Stimulated activated naive CD8-positive, alpha-beta T cell treated with anti-CD3 and anti-CD28 coated beads, Interleukin-15, Interleukin-2, amounts not matched to agents 100 U/mL and 50 U/mL, for 24 hours (primary cell): ENCODE measurements around the gene SEC14L6.
"Not testable (repeated sequence)": the region's sequence is repeated elsewhere in the genome, so short reads cannot be mapped to it uniquely, and the experiment has no call there.

Experiments used
- ATAC-seq: fragments of 150-1000 bp; cut with Tn5 transposase; one replicate; pipeline ENCODE4 v1.10.0; 2021
- DNase-seq: peaks from one replicate; pipeline ENCODE4 v3.0.0; 2021

Gene SEC14L6

DNA sequence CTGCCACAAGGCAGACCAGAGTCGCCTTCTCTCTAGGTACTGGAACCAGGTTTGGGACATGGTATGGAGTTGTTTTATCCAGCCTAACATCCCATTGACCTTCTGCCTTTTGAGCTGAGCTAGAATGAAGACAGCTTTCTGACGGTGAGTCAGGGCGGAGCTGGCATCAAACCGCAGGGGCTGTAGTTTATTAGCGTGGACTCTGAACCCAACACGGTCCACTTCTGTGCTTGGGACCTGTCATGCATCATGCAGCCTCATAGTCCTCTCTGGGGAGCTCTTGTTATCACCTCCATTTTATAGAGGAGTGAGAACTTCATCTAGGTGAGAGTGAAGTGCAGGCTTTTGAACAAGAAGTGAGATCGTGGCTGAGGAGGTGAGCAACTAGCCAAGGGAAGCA, 19.6 kb upstream of the SEC14L6 start:
- no peak for DNase-seq

DNA sequence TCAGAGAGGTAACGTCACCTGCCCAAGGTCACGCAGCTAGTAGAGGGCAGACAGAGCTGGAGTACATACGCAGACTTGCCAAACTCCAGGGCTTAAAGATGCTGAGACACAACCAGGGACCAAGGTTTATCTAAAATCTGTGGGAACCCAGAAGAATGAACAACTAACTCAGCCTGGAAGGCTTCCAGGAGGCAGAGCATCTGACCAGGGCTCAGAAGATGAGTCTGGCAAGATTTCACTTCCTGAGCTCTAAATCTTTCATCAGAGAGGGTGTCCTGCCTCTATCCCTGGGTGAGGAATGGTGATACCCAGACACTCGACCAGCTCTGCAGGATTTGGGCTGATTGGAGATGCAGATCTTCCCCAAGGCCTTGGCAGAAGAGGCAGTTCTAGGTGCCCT, 18.8 kb upstream of the SEC14L6 start:
- DNase-seq (no peak), ATAC-seq (no peak)

More for the DNA sequence above, 19.6 kb upstream of the SEC14L6 start:
- ATAC-seq, result no peak

DNA sequence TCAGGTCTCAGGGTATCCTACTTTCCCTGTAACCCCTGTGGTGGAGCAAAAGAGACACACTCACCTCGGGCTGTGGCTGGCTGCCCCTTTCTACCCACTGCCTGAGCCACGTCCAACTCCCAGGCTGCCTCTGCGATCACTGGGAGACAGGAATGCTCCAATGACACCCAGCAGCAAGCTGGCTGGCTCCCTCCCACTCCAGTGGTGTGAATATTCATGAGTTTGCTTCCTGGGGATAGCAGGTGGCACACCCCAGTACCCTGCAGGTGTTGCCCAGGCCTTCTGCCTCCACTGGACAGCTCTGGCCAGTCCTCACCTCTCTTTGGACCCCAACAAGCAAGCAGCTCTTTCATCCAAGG, 18.2 kb upstream of the SEC14L6 start:
- no peak for DNase-seq
- no peak for ATAC-seq

DNA sequence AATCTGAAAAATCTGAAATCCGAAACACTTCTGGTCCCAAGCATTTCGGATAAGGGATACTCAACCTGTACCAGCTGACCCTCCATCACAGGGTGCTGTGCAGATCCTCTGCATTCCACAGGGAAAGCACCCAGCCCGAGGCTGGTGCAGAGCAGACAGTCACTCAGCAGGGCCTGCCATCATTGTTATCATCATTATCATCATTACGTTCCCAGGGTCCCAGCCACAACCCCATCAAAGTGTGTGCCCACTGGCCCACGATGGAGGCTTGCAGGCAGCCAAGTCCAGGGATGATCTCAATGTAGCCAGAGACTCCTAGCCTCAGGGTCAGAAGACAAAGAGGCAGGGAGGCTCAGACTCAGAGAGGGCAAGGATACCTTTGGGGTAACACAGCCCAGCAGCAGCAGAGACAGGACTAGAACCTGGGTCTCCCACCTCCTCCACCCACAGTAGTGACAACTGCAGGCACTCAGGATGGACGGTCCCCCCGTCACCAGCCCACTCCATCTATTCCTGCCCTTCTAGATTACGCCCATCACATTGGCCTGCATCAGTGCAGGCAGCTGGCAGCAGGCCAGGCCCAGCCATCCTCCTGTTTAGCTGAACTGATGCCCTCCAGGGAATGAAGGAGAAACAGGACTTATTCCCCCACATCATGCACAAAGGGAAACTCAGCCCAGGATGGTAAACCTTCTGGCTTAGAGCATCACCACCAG, 17.7 kb upstream of the SEC14L6 start:
- ATAC-seq (no peak), DNase-seq (no peak)

DNA sequence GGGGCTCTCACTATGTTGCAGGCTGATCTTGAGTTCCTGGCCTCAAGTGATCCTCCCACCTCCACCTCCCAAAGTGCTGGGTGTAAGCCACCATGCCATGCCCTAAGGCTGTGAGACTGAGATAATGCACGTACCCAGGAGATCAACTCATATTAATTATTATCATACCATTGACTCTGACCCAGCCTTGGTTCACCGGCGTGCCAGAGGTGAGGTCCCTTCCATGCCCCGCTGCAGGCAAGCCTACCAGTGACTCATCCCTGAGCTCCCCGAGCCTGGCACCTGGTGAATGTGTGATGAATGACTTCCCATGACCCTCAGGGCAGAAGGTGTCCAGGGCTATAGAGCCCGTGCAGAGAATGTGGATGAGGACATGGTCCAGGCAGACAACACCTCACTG, 15.8 kb upstream of the SEC14L6 start:
- no peak for ATAC-seq
- no peak for DNase-seq

DNA sequence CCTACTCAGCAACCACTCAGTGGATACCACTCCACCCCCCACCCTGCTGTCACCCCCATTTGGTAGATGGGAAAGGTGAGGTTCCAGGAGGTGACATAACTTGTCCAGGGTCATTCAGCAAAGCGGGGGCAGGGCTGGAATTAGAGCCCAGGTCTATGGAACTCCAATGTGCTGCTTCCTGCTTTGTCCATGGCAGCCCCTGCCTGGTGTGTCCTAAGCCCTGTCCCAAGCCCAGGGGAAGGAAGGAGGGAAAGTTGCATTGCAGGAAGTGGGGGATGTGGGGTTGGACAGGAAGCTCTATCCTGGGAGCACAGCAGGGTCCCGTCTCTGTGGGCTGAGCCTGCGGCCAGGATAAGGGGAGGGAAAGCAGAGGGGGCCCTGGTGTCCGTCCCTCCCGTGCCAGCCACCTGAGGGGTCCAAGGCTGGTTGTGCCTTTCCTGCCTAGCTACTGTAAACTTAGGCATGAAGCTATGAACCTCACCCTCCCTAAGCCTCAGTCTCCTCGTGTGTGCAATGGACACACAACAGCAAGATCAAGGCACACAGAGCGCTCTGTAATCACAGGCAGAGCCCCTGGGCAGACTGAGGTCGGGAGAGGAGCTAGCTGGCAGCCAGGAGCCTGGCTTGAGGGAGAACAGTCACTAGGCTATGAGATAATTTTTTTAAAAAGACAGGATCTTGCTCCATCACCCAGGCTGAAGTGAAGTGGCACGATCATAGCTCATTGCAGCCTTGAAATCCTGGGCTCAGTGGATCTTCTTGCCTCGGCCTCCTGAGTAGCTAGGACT, 15.1 kb upstream of the SEC14L6 start:
- DNase-seq, result no peak

DNA sequence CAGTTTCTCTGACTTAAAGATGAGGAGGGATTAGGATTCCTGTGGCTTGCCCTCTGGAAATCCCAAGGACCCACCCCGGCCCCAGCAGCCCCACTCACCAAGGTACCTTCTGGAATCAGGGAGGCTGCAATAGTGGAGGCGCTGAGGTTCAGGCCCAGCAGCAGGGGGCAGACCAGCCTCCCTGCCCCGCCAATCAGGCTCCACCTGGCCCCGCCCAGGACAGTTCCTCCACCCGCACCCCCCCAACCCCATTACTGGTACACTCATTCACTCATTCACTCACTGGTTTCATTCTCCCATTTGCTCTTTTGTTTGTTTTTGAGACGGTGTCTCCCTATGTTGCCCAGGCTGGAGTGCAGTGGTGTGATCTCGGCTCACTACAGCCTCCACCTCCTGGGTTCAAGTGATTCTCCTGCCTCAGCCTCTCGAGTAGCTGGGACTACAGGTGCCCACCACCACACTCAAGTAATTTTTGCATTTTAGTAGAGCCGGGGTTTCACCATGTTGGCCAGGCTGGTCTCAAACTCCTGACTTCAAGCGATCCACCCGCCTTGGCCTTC, 14.2 kb upstream of the SEC14L6 start:
- not testable (repeated sequence) for ATAC-seq
- peak; percentile 16 for DNase-seq

More for the DNA sequence above, 15.1 kb upstream of the SEC14L6 start:
- ATAC-seq, result no peak

DNA sequence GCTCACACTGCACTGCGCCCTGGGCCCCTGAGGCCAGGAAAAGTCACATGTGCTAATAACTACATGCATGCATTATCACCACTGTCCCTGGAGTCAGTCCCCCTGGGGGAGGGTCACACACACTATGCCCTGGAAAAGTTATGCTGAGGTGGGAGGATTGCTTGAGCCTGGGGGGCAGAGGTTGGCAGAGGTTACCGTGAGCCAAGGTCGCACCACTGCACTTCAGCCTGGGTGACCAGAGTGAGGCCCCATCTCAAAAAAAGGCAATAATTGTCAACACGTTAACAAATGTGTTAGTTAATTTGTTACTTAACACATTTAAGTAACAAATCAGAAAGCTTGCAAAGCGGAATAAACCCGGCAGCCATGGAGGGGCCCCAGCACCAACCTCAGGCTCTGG, 13.3 kb upstream of the SEC14L6 start:
- DNase-seq (no peak), ATAC-seq (no peak)

DNA sequence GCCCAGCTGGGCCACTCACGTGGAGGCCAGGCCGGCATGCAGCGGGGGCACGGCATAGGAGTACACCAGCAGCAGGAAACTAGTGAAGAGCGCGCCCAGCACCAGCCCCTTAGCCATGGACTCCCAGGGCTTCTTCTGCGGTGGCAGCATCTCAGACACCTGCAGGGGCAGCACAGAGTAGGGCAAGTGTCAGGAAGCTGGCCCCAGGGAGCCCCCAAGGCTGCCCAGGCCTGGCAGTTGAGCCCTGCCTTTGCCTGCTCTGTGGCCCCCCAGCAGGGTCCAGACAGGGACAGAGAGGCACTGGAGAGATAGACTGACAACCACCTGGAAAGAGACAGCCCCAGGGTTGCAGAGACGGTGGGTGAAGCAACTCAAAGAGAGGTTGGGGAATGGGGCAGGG, 10.7 kb upstream of the SEC14L6 start:
- ATAC-seq (no peak), DNase-seq (no peak)

DNA sequence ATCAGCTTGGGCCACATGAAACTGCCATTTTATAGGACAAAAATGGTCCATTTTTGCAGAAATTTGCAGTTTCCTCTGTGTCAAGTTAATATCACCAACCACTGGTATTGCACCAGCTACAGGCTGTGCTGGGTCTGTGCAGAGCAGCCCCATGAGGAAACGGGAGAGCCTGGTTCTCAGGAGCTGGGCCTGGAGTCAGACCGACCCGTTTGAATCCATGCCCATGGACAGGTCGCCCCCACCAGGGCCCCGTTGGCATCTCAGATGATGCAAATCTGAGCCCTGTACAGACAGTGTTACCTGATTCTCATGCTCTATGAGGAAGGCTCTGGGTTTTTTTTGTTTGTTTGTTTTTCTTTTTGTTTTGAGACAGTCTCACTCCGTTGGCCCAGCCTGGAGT, 9.8 kb upstream of the SEC14L6 start:
- ATAC-seq (no peak), DNase-seq (no peak)

DNA sequence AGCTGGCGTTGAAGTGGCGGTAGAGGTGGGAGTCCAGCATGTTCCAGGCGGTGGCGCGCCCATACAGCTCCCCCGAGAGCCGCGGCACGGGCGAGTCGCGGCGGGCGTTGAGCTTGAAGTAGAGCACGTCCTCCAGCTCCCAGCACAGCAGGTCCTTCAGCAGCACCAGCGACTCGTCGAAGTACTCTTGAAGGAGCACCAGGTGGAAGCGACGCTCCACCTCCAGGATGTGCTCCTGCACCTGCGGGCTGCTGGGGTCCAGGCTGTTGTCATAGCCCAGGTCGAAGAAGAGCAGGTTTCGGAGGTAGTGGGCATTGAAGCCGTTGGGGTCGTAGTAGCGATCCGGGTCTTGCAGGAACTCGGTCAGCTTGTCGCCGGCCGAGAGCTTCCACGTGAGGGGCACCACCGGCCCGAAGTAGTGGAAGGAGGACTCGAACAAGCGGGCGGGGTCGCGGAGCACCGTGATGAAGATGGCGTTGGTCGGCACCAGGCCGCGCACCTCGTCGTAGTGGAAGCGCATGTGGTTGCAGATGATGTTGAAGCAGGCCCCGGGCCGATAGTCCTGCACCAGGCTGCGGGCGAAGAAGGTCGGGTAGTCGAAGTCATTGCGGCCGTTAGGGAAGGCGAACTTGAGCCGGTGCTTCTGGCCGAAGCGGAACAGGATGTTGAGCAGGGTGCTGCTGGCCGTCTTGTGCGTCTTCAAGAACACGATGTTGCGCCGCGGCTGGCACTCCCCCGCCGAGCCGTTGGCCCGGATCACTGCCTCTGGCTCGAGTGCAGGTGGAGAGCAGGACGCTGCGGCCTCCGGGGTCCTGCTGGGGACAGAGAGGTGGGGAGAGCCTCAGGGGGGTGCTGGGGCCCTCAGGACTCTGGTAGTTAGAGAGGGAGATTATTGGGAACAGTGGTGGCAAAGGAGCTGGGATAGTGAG, 9.0 kb upstream of the SEC14L6 start:
- DNase-seq (no peak), ATAC-seq (no peak)

DNA sequence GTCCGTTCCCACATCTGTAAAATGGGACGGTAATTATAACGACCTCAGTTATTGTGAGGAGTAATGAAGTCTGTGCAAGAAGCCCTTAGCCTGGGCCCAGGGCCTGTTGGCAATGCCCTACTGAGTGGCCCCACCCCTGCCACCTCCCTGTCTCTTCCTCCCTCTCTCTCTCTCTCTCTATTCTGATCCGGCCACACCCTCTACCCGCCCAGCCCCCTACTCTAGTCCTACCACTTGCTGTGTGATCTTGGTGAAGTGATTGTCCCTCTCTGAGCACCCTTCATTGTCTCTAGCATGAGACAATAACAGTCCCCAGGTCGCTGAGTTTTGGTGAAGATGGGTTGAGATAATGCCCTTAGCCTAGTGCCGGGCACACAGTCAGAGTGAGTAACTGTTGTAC, 7.4 kb upstream of the SEC14L6 start:
- ATAC-seq, result no peak
- no peak for DNase-seq

DNA sequence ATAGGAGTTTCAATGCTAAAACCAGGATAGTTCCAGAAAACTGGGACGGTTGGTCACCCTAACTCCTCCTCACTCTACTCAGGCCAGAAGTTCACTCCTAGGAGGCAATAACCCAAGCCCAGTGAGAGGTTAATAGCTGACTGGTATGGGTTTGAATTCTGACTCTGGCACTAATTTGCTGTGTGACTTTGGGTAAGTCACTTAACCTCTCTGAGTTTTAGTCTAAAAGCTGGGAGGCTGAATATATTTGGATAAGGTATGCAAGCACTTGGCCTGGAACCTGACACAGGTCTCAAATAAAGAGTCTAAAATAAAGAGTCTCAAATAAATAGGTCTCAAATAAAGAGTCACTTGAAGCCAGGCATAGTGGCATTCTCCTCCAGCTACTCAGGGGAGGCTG, 6.2 kb upstream of the SEC14L6 start:
- DNase-seq (no peak), ATAC-seq (no peak)

DNA sequence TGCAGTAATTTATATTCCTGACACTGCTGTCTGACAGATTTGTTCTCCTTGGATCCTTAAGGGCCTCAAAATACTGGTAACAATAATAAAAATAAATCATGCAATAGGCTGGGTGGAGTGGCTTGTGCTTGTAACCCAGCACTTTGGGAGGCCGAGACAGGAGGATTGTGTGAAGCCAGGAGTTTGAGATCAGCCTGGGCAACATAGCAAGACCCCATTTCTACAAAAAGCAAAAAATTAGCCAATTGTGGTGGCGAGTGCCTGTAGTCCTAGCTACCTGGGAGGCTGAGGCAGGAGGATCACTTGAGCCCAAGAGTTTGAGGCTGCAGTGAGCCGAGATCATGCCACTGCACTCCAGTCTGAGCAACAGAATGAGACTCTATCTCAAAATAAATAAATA, 5.3 kb upstream of the SEC14L6 start:
- ATAC-seq, DNase-seq: not testable (repeated sequence)

DNA sequence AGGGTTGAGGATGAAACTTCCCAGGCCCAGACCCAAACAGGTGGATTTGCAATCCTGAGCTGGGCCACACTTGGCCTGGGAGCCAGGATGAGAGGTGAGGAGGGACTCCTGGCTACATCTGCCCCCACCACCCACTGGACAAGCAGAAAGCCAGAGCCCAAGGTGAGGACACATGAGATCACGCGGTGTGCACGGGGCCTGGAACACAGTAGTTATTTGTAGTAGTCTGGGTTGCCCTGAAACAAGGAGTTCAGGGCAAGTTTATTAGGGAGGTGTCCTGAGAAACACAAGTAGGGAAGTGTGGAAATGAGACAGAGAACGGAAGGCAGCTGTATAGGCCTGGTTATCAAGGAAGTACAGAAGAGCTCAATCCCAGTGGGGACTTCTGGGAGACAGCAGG, 647 bp upstream of the SEC14L6 start:
- no peak for DNase-seq

DNA sequence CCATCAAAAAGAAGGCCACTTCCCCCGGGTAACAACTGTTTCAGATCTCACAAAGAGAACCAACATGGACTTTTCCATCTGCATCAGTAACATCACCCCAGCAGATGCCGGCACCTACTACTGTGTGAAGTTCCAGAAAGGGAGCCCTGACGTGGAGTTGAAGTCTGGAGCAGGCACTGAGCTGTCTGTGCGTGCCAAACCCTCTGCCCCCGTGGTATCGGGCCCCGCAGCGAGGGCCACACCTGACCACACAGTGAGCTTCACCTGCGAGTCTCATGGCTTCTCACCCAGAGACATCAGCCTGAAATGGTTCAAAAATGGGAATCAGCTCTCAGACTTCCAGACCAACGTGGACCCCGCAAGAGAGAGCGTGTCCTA, 3.7 kb downstream of the SEC14L6 start:
- no peak for ATAC-seq
- DNase-seq, result no peak

More for the DNA sequence above, 647 bp upstream of the SEC14L6 start:
- no peak for ATAC-seq

DNA sequence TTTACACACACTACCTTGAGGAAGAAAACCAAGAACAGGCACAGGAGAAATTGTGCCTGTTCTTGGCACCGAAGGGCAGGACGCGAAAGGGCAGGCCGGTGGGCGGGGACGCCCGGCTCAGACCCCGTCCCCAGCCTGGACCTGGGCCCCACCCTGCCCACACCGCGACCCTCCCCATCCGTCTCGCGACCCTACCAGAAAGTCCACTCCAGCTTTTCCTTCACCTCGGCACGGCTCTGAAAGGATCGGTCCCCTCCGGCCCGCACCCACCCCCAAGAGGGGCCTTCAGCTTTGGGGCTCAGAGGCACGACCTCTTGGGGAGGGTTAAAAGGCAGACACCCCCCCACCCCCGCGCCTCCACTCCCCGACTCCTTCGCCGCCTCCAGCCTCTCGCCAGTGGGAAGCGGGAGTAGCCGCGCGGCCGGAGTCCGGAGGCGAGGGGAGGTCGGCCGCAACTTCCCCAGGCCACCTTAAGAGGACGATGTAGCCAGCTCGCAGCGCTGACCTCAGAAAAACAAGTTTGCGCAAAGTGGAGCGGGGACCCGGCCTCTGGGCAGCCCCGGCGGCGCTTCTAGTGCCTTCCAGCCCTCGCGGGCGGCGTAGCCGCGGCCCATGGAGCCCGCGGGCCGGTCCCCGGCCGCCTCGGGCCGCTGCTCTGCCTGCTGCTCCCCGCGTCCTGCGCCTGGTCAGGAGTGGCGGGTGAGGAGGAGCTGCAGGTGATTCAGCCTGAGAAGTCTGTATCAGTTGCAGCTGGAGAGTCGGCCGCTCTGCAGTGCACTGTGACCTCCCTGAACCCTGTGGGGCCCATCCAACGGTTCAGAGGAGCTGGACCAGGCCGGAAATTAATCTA, 4.4 kb downstream of the SEC14L6 start:
- ATAC-seq, result no peak

DNA sequence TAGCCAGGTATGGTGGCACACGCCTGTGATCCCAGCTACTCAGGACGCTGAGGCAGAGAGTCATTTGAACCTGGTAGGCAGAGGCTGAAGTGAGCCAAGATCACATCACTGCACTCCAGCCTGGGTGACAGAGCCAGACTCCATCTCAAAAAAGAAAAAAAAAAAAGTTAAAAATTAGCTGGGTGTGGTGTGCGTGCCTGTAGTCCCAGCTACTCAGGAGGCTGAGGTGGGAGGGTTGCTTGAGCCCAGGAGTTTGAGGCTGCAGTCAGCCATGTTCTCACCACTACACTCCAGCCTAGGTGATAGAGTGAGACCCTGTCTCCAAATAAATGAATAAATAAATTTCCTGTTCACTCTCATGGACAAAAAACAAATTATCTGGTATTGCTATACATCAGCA, 5.0 kb downstream of the SEC14L6 start:
- ATAC-seq, DNase-seq: not testable (repeated sequence)

More for the DNA sequence above, 4.4 kb downstream of the SEC14L6 start:
- no peak for DNase-seq

DNA sequence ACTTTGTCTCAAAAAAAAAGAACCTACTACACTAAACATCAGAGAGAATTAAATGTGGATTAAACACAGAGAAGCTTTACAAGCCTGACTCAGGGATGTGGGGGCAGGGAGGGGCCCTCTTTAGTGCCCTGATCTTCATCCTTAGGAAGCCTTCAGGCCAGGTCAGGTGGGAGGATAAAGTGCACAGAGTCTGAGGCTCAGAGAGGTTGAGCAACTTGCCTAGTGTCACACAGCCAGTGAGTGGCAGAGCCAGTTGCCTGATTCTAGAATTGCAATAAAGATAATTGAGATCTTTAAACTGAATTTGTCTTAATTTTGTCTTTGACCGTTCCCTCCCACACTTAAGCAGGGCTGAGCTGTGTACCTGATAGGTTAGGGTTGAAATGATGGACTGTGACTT, 7.2 kb downstream of the SEC14L6 start:
- ATAC-seq (no peak), DNase-seq (no peak)

DNA sequence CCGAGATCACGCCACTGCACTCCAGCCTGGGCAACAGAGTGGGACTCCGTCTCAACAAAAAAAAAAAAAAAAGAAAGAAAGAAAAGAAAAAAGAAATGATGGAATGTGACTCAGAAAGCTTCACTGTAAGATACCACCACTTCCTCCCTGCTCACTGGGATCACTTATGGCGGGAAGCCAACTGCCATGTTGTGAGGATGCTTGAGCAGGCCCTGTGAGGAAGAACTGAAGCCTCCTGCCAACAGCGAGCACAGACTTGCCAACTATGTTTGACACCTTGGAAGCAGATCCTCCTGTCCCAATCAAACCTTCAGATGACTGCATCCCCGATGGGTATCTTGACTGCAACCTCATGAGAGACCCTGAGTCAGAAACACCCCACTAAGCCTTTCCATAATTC, 8.3 kb downstream of the SEC14L6 start:
- DNase-seq (no peak), ATAC-seq (no peak)

DNA sequence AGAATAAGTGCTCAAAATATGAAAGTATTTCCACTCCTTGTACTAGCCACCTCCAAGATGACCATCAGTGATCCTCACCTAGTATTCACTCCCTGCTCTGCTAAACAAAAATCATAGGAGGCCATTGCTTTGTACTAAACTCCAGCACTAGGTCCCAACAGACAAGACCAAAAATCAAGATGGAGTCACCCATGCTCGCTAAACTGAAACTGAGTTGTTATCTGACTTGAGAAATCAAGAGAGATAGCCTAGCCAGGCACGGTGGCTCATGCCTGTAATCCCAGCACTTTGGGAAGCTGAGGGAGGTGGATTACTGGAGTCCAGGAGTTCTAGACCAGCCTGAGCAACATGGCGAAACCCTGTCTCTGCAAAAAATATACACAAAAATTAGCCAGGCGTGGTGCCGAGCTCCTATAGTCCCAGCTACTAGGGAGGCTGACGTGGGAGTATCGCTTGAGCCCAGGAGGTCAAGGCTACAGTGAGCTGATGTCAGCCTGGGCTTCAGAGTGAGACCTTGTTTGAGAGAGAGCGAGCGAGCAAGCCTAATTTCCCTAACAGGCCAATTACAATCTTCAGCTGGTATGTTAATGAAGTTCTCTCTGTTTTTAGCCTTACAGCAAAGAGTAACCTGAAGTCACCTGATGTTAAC, 9.3 kb downstream of the SEC14L6 start:
- no peak for ATAC-seq

More for the DNA sequence above, 9.3 kb downstream of the SEC14L6 start:
- no peak for DNase-seq
